Measurements from ENCODE around the gene PLPP3.

DNA sequence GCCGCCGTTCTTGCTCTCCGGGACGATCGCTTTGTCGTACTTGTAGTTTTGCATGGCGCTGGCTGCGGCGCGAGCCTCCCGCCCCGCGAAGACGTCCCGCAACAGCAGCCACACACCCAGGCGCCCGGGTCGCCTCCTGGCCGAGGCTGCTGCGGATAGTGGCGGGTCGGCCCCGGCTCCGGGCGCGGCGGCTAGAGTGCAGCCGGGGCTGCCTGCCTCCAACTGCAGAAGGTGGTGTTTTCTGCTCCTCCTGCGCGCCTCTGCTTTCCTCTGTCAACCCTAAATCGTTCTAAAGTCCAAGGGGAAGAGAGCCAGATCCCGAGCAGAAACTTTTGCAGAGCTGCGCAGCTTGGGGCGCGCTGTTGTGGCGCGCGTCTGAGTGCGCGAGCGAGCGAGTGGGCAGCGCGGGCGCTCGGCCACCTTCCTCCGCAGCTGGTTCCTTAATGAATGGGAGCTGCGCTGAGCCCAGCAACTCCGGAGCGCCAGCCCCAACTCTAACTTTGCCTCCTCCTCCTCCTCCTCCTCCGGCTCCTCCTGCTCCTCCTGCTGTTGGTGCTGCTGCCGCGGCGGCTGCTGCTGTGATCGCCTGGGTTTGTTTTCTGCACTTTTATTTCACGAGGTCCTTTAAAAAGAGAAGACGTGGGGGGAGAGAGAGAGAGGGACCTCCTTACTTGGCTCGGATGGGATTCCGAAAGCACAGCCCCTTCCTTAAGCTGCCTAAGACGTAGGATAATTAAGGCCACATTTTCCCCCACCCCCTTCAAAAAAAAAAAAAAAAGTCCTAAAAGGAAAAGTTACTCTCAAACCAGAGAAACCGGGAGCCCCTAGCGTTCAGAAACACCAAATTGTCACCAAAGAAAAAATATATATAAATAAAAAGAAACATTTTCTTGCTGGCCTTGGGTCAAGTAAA, at the start of gene PLPP3:
- TF ChIP-seq, protein P1, sequence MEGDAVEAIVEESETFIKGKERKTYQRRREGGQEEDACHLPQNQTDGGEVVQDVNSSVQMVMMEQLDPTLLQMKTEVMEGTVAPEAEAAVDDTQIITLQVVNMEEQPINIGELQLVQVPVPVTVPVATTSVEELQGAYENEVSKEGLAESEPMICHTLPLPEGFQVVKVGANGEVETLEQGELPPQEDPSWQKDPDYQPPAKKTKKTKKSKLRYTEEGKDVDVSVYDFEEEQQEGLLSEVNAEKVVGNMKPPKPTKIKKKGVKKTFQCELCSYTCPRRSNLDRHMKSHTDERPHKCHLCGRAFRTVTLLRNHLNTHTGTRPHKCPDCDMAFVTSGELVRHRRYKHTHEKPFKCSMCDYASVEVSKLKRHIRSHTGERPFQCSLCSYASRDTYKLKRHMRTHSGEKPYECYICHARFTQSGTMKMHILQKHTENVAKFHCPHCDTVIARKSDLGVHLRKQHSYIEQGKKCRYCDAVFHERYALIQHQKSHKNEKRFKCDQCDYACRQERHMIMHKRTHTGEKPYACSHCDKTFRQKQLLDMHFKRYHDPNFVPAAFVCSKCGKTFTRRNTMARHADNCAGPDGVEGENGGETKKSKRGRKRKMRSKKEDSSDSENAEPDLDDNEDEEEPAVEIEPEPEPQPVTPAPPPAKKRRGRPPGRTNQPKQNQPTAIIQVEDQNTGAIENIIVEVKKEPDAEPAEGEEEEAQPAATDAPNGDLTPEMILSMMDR (IDR thresholded peaks at IDR 0.05): peak; percentile 33 to 65 (median 56)
- peak; percentile 63 for TF ChIP-seq POLR2A (IDR thresholded peaks at IDR 0.05)

Measured in testis (tissue), 2 donors.